Lung (tissue), 12 donors: Measurements from ENCODE around the gene NKAIN2. TPM values are rescaled to one million over a fixed set of nuclear protein-coding genes. Genes with fewer than 3 reads are reported as not detected.

Experiments
- ATAC-seq: fragments of 200-7000 bp; cut with Tn5 transposase; one replicate; pipeline ENCODE4 v1.9.1; 2020; ENCODE audit warnings: moderate number of reproducible peaks; ENCODE audit not compliant: insufficient read depth, low FRiP score
- DNase-seq, 3 donors: peaks; one replicate each; pipeline ENCODE4 v3.0.0-alpha.2; 2013 to 2017
- H3K27ac ChIP-seq, 2 donors: one replicate each; pipeline ENCODE4 v1.5.1; 2013; ENCODE audit warnings: mild to moderate bottlenecking in 2 of 2, moderate library complexity in 2 of 2, control low read depth in 1 of 2, inconsistent platforms in 1 of 2, low read depth in 1 of 2, low read length in 1 of 2
- H3K27me3 ChIP-seq, 3 donors: one replicate each; pipeline ENCODE4 v1.5.1; 2013; ENCODE audit warnings: low read length in 2 of 3; ENCODE audit not compliant: control insufficient read depth in 3 of 3, insufficient read depth in 3 of 3
- H3K36me3 ChIP-seq, 4 donors: one replicate each; pipeline ENCODE4 v1.5.1; 2013; ENCODE audit warnings: low read length in 4 of 4, mild to moderate bottlenecking in 1 of 4, moderate library complexity in 1 of 4; ENCODE audit not compliant: control insufficient read depth in 4 of 4, insufficient read depth in 4 of 4
- H3K4me1 ChIP-seq, 5 donors: one replicate each; pipeline ENCODE4 v1.5.1; 2013; ENCODE audit warnings: low read length in 5 of 5, mild to moderate bottlenecking in 2 of 5, moderate library complexity in 1 of 5; ENCODE audit not compliant: control insufficient read depth in 5 of 5, insufficient read depth in 5 of 5
- H3K4me3 ChIP-seq: one replicate; pipeline ENCODE4 v1.5.1; 2013; ENCODE audit warnings: mild to moderate bottlenecking, control low read depth, moderate library complexity
- H3K9ac ChIP-seq, 2 donors: one replicate each; pipeline ENCODE4 v1.5.1; 2013; ENCODE audit warnings: low read length in 2 of 2, control low read depth in 1 of 2; ENCODE audit not compliant: insufficient read depth in 1 of 2
- H3K9me3 ChIP-seq, 4 donors: one replicate each; pipeline ENCODE4 v1.5.1; 2013; ENCODE audit warnings: low read length in 3 of 4, mild to moderate bottlenecking in 1 of 4, moderate library complexity in 1 of 4; ENCODE audit not compliant: control insufficient read depth in 4 of 4, insufficient read depth in 3 of 4
- CTCF ChIP-seq: IDR thresholded peaks from 2 replicates; pipeline ENCODE4 v1.5.1; 2012; ENCODE audit warnings: mild to moderate bottlenecking; ENCODE audit errors: control extremely low read depth, extremely low read depth
- WGBS, 2 donors: extraction: QIAGEN DNeasy Blood & Tissue Kit; methylation state at CpG; one replicate each; pipeline ENCODE4 v1.1.7; 2013; 5-methylcytosine and 5-hydroxymethylcytosine counted together
- polyA plus RNA-seq, 2 donors: library from polyadenylated mRNA; stranded (reverse); fragments of 200-250 nt; gene quantifications; one replicate each; pipeline ENCODE4 v1.2.1, GENCODE V29; 2013
- total RNA-seq, 2 donors: library from RNA; depleted of rRNA in 1 of 2; stranded (reverse); fragments of >200 nt in 1 of 2; gene quantifications; one replicate each; pipeline ENCODE4 v1.2.1, GENCODE V29; 2014 to 2021
- donor health status: control.
- donor health status: control.
- donor health status: Bipolar disorder and iron deficiency.
- donor health status: healthy.
- donor health status: DM: yes; HTN: yes; CAD: no.

The NKAIN2 gene
- total and polyA plus RNA-seq, 4 donors = 0.01 to 4.4 TPM; not detected in 2

GRCh38 chr6:124535299-124535698 is 731.6 kb downstream of the NKAIN2 start:
- H3K9ac ChIP-seq = no peak overlapping the region
- DNase-seq (no peak), ATAC-seq (no peak)
- H3K4me3 ChIP-seq = no peak overlapping the region
- H3K36me3 ChIP-seq = no peaks in the 10 kb centered on the region
- WGBS, 2 donors = 37 to 70% methylated on average over 1 of the region's 1 CpG
- no peak for TF ChIP-seq CTCF
- H3K27ac ChIP-seq = no peak overlapping the region
- no peaks in the 10 kb centered on the region for H3K27me3 ChIP-seq
- peaks cover 0 to 7% (median 0%) of the 10 kb centered on the region in 5 donors for H3K4me1 ChIP-seq
- no peaks in the 10 kb centered on the region for H3K9me3 ChIP-seq

- DNase-seq (no peak), ATAC-seq (no peak)
- H3K27ac ChIP-seq = no peak overlapping the region
- H3K4me1 ChIP-seq = peaks cover 0 to 7% (median 0%) of the 10 kb centered on the region in 5 donors
- no peaks in the 10 kb centered on the region for H3K27me3 ChIP-seq
- no peak for TF ChIP-seq CTCF
- WGBS, 2 donors = 66 to 83% methylated on average over 9 of the region's 9 CpGs
- no peaks in the 10 kb centered on the region for H3K36me3 ChIP-seq
- no peaks in the 10 kb centered on the region for H3K9me3 ChIP-seq
- no peak overlapping the region for H3K4me3 ChIP-seq
- H3K9ac ChIP-seq = no peak overlapping the region
These were observed 732.1 kb downstream of the NKAIN2 start for GRCh38 chr6:124535746-124536145.

- H3K9ac ChIP-seq = no peak overlapping the region
- 85 to 87% methylated on average over 5 of the region's 5 CpGs for WGBS, 2 donors
- peaks cover 0 to 7% (median 0%) of the 10 kb centered on the region in 5 donors for H3K4me1 ChIP-seq
- H3K27me3 ChIP-seq = no peaks in the 10 kb centered on the region
- DNase-seq (no peak), ATAC-seq (no peak)
- H3K36me3 ChIP-seq = no peaks in the 10 kb centered on the region
- no peak overlapping the region for H3K27ac ChIP-seq
- no peaks in the 10 kb centered on the region for H3K9me3 ChIP-seq
- TF ChIP-seq CTCF = no peak
- no peak overlapping the region for H3K4me3 ChIP-seq
These were observed 732.6 kb downstream of the NKAIN2 start for GRCh38 chr6:124536157-124536841.

GRCh38 chr6:124536842-124537191 is 733.2 kb downstream of the NKAIN2 start:
- H3K9ac ChIP-seq = no peak overlapping the region
- DNase-seq = peak in 2 of 3 donors; percentile 22 to 28
- H3K27ac ChIP-seq = no peak overlapping the region
- 47 to 71% methylated on average over 3 of the region's 3 CpGs for WGBS, 2 donors
- no peaks in the 10 kb centered on the region for H3K27me3 ChIP-seq
- TF ChIP-seq CTCF = no peak
- H3K4me3 ChIP-seq = no peak overlapping the region
- ATAC-seq = no peak
- no peaks in the 10 kb centered on the region for H3K9me3 ChIP-seq
- H3K4me1 ChIP-seq = peaks cover 0 to 7% (median 0%) of the 10 kb centered on the region in 5 donors
- H3K36me3 ChIP-seq = no peaks in the 10 kb centered on the region
